ENCODE data around the gene NPBWR2.
A peak's percentile ranks its signal among the peaks of the same experiment; 100 is the strongest.

Gene NPBWR2

DNA sequence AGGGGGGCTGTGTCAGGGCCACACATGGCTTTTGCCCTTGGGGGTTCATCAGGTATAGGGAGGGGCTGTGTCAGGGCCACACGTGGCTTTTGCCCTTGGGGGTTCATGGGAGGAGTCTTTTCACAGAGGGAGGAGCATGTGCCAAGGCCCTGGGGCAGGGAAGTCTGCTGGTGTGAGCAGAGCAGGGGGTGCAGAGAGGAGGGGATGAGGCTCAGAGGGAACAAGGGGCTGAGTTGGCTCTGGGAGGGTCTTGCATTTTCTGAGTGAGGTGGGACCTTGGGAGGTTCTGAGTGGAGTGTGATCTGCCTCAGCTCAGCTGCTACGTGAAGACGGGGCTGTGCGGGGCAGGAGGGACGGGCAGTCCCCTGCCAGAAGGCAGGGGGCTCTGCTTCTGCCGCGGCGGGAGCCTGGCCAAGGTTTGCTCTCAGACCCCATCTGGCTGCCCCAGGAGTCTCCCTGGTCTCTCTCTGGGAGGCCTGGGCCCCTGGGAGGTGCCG lies 51.9 kb downstream of the NPBWR2 start:
- DNase-seq (ENCODE audit: low read depth), result no peak
- H3K4me3 ChIP-seq (ENCODE audit: low read depth, low read length), result no peak overlapping the region
- TF ChIP-seq, protein P1, sequence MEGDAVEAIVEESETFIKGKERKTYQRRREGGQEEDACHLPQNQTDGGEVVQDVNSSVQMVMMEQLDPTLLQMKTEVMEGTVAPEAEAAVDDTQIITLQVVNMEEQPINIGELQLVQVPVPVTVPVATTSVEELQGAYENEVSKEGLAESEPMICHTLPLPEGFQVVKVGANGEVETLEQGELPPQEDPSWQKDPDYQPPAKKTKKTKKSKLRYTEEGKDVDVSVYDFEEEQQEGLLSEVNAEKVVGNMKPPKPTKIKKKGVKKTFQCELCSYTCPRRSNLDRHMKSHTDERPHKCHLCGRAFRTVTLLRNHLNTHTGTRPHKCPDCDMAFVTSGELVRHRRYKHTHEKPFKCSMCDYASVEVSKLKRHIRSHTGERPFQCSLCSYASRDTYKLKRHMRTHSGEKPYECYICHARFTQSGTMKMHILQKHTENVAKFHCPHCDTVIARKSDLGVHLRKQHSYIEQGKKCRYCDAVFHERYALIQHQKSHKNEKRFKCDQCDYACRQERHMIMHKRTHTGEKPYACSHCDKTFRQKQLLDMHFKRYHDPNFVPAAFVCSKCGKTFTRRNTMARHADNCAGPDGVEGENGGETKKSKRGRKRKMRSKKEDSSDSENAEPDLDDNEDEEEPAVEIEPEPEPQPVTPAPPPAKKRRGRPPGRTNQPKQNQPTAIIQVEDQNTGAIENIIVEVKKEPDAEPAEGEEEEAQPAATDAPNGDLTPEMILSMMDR (conservative IDR thresholded peaks at IDR 0.05; ENCODE audit: low read depth, low read length), result no peak

DNA sequence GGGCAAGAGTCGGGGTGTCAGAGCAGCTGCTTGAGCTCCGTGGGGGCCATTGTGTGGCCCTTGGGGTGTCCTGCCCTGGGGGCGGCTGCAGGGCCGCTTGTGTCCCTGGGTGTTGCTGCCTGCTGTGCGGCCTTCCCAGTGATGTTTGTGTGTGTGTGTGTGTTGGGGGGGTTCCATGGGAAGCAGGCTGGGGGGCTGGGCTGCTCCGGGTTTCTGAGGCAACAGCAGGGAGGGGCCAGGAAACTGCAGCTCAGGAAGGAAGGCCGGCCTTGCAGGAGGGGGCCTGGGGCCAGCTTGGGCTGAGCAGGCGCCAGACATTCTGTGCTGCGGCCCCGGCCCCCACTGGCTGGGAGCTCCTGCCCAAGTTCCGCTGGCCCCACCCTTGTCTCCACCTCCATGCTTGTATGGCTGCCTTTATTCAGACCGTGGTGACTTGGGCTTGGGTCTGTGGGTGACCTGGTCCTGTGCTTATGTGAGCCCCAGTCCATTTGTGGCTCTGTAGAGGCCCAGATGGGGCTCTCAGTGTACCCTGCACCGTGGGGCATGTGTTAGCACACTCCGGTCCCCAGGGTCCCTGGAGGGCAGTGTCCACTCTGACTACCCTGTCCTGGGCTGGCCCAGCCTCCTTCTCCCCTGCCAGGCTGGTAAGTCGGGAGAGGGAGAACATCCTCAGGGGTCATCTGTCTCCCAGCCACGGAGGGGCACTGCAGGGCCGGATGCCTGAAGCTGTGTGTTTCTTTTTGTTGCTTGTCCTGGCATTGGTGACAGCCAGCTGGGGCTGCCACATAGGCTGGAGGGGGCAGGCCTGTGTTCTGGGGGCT lies 53.3 kb downstream of the NPBWR2 start:
- peak; percentile 53 for DNase-seq (ENCODE audit: low read depth)
- TF ChIP-seq, protein P1 (conservative IDR thresholded peaks at IDR 0.05; ENCODE audit: low read depth, low read length), result peak; percentile 40
- no peak overlapping the region for H3K4me3 ChIP-seq (ENCODE audit: low read depth, low read length)

Measured in choroid plexus epithelial cell (primary cell).